ENCODE measurements around the gene ALPK3.

Gene ALPK3

GRCh38 chr15:84880007-84880406 is 62.9 kb downstream of the ALPK3 start:
- TF ChIP-seq CTCF (IDR thresholded peaks at IDR 0.05; ENCODE audit: poor library complexity, severe bottlenecking): no peak
- no peak overlapping the region for H3K4me3 ChIP-seq (ENCODE audit: severe bottlenecking)
- ATAC-seq (ENCODE audit: low read depth) (no peak), DNase-seq (ENCODE audit: low spot score) (no peak)
- no peaks in the 10 kb centered on the region for H3K36me3 ChIP-seq (ENCODE audit: low read depth)
- H3K4me1 ChIP-seq (ENCODE audit: insufficient read depth, poor library complexity, severe bottlenecking): no peaks in the 10 kb centered on the region
- H3K9me3 ChIP-seq (ENCODE audit: severe bottlenecking): no peaks in the 10 kb centered on the region
- no peak overlapping the region for H3K27ac ChIP-seq (ENCODE audit: poor library complexity, severe bottlenecking)
- H3K27me3 ChIP-seq (ENCODE audit: insufficient read depth, poor library complexity, severe bottlenecking): no peaks in the 10 kb centered on the region

GRCh38 chr15:84880822-84881519 is 63.8 kb downstream of the ALPK3 start:
- Histone ChIP-seq H3K4me1 (ENCODE audit: insufficient read depth, poor library complexity, severe bottlenecking) (no peaks in the 10 kb centered on the region), H3K27me3 (ENCODE audit: insufficient read depth, poor library complexity, severe bottlenecking) (no peaks in the 10 kb centered on the region)
- no peak for ATAC-seq (ENCODE audit: low read depth)

GRCh38 chr15:84881520-84881830 is 64.3 kb downstream of the ALPK3 start:
- H3K36me3 ChIP-seq (ENCODE audit: low read depth): no peaks in the 10 kb centered on the region
- H3K4me3 ChIP-seq (ENCODE audit: severe bottlenecking): no peak overlapping the region
- no peak for DNase-seq (ENCODE audit: low spot score)
- ATAC-seq (ENCODE audit: low read depth): no peak
- no peaks in the 10 kb centered on the region for H3K4me1 ChIP-seq (ENCODE audit: insufficient read depth, poor library complexity, severe bottlenecking)
- H3K27me3 ChIP-seq (ENCODE audit: insufficient read depth, poor library complexity, severe bottlenecking): no peaks in the 10 kb centered on the region
- H3K27ac ChIP-seq (ENCODE audit: poor library complexity, severe bottlenecking): no peak overlapping the region
- TF ChIP-seq CTCF (IDR thresholded peaks at IDR 0.05; ENCODE audit: poor library complexity, severe bottlenecking): no peak
- no peaks in the 10 kb centered on the region for H3K9me3 ChIP-seq (ENCODE audit: severe bottlenecking)

More at GRCh38 chr15:84880822-84881519, 63.8 kb downstream of the ALPK3 start:
- Histone ChIP-seq H3K4me3 (ENCODE audit: severe bottlenecking) (no peak overlapping the region), H3K36me3 (ENCODE audit: low read depth) (no peaks in the 10 kb centered on the region), H3K9me3 (ENCODE audit: severe bottlenecking) (no peaks in the 10 kb centered on the region), H3K27ac (ENCODE audit: poor library complexity, severe bottlenecking) (no peak overlapping the region)
- no peak for TF ChIP-seq CTCF (IDR thresholded peaks at IDR 0.05; ENCODE audit: poor library complexity, severe bottlenecking)
- DNase-seq (ENCODE audit: low spot score): no peak

- Histone ChIP-seq H3K27ac (ENCODE audit: poor library complexity, severe bottlenecking) (no peak overlapping the region), H3K4me1 (ENCODE audit: insufficient read depth, poor library complexity, severe bottlenecking) (no peaks in the 10 kb centered on the region), H3K27me3 (ENCODE audit: insufficient read depth, poor library complexity, severe bottlenecking) (no peaks in the 10 kb centered on the region), H3K9me3 (ENCODE audit: severe bottlenecking) (no peaks in the 10 kb centered on the region), H3K36me3 (ENCODE audit: low read depth) (no peaks in the 10 kb centered on the region), H3K4me3 (ENCODE audit: severe bottlenecking) (no peak overlapping the region)
- no peak for DNase-seq (ENCODE audit: low spot score)
- TF ChIP-seq CTCF (IDR thresholded peaks at IDR 0.05; ENCODE audit: poor library complexity, severe bottlenecking): no peak
- no peak for ATAC-seq (ENCODE audit: low read depth)
Observed at GRCh38 chr15:84883466-84883865, 66.3 kb downstream of the ALPK3 start.

- no peaks in the 10 kb centered on the region for H3K4me1 ChIP-seq (ENCODE audit: insufficient read depth, poor library complexity, severe bottlenecking)
- H3K9me3 ChIP-seq (ENCODE audit: severe bottlenecking): no peaks in the 10 kb centered on the region
- ATAC-seq (ENCODE audit: low read depth): no peak
- TF ChIP-seq CTCF (IDR thresholded peaks at IDR 0.05; ENCODE audit: poor library complexity, severe bottlenecking): no peak
- no peaks in the 10 kb centered on the region for H3K36me3 ChIP-seq (ENCODE audit: low read depth)
- DNase-seq (ENCODE audit: low spot score): no peak
- H3K27me3 ChIP-seq (ENCODE audit: insufficient read depth, poor library complexity, severe bottlenecking): no peaks in the 10 kb centered on the region
- H3K4me3 ChIP-seq (ENCODE audit: severe bottlenecking): no peak within 1 kb of the TSS
- no peak within 1 kb of the TSS for H3K27ac ChIP-seq (ENCODE audit: poor library complexity, severe bottlenecking)
Observed at GRCh38 chr15:84883916-84884781, 67.0 kb downstream of the ALPK3 start, which contains the start of gene SLC28A1. Gene SLC28A1 (plus strand): TSS chr15:84884662. CDS start chr15:84887761, 3,099 bp downstream.
